WERI-Rb-1 (cell line): ENCODE results near the gene KNTC1.
"Not testable (repeated sequence)": the region's sequence is repeated elsewhere in the genome, so short reads cannot be mapped to it uniquely, and the experiment has no call there.

Source experiments
- DNase-seq: peaks from one replicate; pipeline ENCODE4 v3.0.0-alpha.2; 2020
- H3K27ac ChIP-seq: fragments of 250-450 bp; sonication (Bioruptor Pico); 2 replicates; pipeline ENCODE4 v1.5.1; 2020; ENCODE audit warnings: mild to moderate bottlenecking, moderate library complexity
- H3K27me3 ChIP-seq: fragments of 250-450 bp; sonication (Bioruptor Pico); 2 replicates; pipeline ENCODE4 v1.5.1; 2021; ENCODE audit warnings: mild to moderate bottlenecking, low read depth, moderate library complexity; ENCODE audit not compliant: insufficient read depth, severe bottlenecking
- H3K36me3 ChIP-seq: fragments of 250-450 bp; sonication (Bioruptor Pico); 2 replicates; pipeline ENCODE4 v1.5.1; 2020; ENCODE audit warnings: mild to moderate bottlenecking, moderate library complexity
- H3K4me3 ChIP-seq: 2 replicates; pipeline ENCODE4 v1.5.1; 2011; ENCODE audit warnings: low read depth, mild to moderate bottlenecking, control low read depth, low read length
- H3K9me3 ChIP-seq: fragments of 250-450 bp; sonication (Bioruptor Pico); 2 replicates; pipeline ENCODE4 v1.5.1; 2021; ENCODE audit warnings: mild to moderate bottlenecking, moderate library complexity; ENCODE audit not compliant: severe bottlenecking
- TF ChIP-seq, protein P1 (sequence below): IDR thresholded peaks from 2 replicates; pipeline ENCODE4 v1.5.1; 2011; ENCODE audit warnings: low read depth, mild to moderate bottlenecking, control low read depth, inconsistent platforms, low read length

KNTC1 gene

GRCh38 chr12:122563361-122563760 lies 36.3 kb downstream of the KNTC1 start:
- peaks cover 71% of the 10 kb centered on the region for H3K36me3 ChIP-seq

GRCh38 chr12:122566816-122567215 lies 39.8 kb downstream of the KNTC1 start:
- not testable (repeated sequence) for DNase-seq, H3K9me3 ChIP-seq, H3K4me3 ChIP-seq, H3K27me3 ChIP-seq, H3K27ac ChIP-seq
- peaks cover 78% of the 10 kb centered on the region for H3K36me3 ChIP-seq

More at GRCh38 chr12:122563361-122563760, 36.3 kb downstream of the KNTC1 start:
- TF ChIP-seq, protein P1, sequence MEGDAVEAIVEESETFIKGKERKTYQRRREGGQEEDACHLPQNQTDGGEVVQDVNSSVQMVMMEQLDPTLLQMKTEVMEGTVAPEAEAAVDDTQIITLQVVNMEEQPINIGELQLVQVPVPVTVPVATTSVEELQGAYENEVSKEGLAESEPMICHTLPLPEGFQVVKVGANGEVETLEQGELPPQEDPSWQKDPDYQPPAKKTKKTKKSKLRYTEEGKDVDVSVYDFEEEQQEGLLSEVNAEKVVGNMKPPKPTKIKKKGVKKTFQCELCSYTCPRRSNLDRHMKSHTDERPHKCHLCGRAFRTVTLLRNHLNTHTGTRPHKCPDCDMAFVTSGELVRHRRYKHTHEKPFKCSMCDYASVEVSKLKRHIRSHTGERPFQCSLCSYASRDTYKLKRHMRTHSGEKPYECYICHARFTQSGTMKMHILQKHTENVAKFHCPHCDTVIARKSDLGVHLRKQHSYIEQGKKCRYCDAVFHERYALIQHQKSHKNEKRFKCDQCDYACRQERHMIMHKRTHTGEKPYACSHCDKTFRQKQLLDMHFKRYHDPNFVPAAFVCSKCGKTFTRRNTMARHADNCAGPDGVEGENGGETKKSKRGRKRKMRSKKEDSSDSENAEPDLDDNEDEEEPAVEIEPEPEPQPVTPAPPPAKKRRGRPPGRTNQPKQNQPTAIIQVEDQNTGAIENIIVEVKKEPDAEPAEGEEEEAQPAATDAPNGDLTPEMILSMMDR = no peak
- no peak overlapping the region for H3K27ac ChIP-seq
- H3K27me3 ChIP-seq = no peaks in the 10 kb centered on the region
- no peaks in the 10 kb centered on the region for H3K9me3 ChIP-seq
- no peak for DNase-seq
- H3K4me3 ChIP-seq = no peak overlapping the region

GRCh38 chr12:122569288-122569687 lies 42.2 kb downstream of the KNTC1 start:
- DNase-seq = no peak
- Histone ChIP-seq H3K27ac (no peak overlapping the region), H3K9me3 (no peaks in the 10 kb centered on the region), H3K4me3 (no peak overlapping the region), H3K27me3 (no peaks in the 10 kb centered on the region), H3K36me3 (peaks cover 85% of the 10 kb centered on the region)
- TF ChIP-seq, protein P1 = no peak

- H3K27me3 ChIP-seq, DNase-seq, H3K4me3 ChIP-seq, H3K27ac ChIP-seq, H3K9me3 ChIP-seq: not testable (repeated sequence)
- H3K36me3 ChIP-seq = peaks cover 85% of the 10 kb centered on the region
These were observed 43.0 kb downstream of the KNTC1 start for GRCh38 chr12:122570006-122570405.

DNA sequence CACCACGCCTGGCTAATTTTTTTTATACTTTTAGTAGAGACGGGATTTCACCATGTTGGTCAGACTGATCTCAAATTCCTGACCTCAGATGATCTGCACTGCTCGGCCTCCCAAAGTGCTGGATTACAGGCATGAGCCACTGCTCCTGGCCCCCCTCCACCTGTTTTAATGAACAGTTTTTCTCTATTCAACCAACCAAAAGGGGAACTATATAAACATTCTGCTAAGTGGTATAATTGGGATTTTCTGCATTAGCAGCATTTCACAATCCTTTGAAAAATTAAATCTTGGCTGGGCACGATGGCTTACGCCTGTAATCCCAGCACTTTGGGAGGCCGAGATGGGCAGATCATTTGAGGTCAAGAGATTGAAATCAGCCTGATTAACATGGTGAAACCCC lies 44.8 kb downstream of the KNTC1 start:
- Histone ChIP-seq H3K9me3 (no peaks in the 10 kb centered on the region), H3K27me3 (no peaks in the 10 kb centered on the region), H3K36me3 (peaks cover 95% of the 10 kb centered on the region), H3K4me3 (no peak overlapping the region), H3K27ac (peak overlapping the region; percentile 39)
- peak; percentile 70 for DNase-seq
- TF ChIP-seq, protein P1 = no peak

DNA sequence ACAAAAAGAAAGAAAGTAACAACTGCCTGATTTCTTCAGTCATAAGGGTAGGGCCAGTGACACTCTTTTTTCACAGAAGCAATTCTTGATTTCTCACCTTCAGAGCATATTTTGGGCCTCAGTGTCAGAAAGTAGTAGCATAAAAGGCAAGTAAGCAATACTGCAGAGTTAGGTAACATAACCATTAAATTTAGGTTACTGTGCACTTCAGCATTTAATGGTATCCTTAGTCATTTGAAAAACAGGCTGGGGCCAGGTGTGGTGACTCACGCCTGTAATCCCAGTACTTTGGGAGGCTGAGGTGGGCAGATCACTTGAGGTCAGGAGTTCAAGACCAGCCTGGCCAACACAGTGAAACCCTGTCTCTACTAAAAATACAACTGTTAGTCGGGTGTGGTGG lies 56.2 kb downstream of the KNTC1 start:
- H3K36me3 ChIP-seq = peaks cover 95% of the 10 kb centered on the region
- not testable (repeated sequence) for H3K27me3 ChIP-seq, H3K4me3 ChIP-seq, H3K9me3 ChIP-seq, H3K27ac ChIP-seq, DNase-seq

DNA sequence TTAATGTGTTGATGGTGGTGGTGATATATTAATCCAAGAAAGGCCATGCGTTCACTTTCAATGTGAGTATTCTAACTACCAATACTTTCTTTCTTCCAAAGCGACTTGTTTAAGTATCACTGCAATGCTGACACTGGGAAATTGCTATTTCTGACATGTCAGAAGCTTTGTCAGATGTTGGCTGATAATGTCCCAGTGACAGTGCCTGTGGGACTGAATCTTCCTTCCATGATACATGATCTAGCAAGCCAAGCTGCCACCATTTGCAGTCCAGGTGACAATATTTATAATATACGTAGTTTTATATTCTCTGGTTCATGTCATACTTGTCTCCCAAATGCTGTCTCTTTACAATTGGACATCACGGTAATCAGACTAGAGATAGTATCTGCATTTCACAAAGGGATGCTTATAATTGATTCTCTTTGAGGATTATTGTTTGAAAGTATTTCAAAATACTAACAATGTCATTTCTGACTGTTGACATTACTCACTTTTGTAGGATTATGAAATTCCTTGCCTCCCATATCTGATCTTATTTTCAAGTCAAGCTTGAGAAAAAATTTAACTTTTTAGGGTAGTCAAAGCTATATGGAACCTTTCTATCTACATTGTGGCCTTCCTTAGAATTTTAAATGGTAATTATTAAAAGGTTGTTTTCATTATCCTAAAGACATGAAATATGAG lies 57.3 kb downstream of the KNTC1 start:
- no peaks in the 10 kb centered on the region for H3K27me3 ChIP-seq
- no peak overlapping the region for H3K4me3 ChIP-seq
- no peak for DNase-seq
- H3K27ac ChIP-seq = no peak overlapping the region
- TF ChIP-seq, protein P1 = no peak
- peaks cover 93% of the 10 kb centered on the region for H3K36me3 ChIP-seq
- no peaks in the 10 kb centered on the region for H3K9me3 ChIP-seq
